Tibial nerve (tissue), 3 donors: ENCODE measurements around the gene SCYL3.

Experiments used
- CTCF ChIP-seq, 5 experiments: fragments of 200-600 bp in 3 of 5; fragments of 450-650 bp in 2 of 5; sonication (generic) in 3 of 5; IDR thresholded peaks; one replicate each; pipeline ENCODE4 v1.5.1; 2016 to 2019; ENCODE audit warnings: antibody characterized with exemption in 5 of 5, mild to moderate bottlenecking in 3 of 5, moderate library complexity in 2 of 5
- POLR2A ChIP-seq, 2 donors: fragments of 450-650 bp; IDR thresholded peaks; one replicate each; pipeline ENCODE4 v1.6.1; 2017; ENCODE audit warnings: antibody characterized with exemption in 2 of 2, mild to moderate bottlenecking in 2 of 2, moderate library complexity in 2 of 2

DNA sequence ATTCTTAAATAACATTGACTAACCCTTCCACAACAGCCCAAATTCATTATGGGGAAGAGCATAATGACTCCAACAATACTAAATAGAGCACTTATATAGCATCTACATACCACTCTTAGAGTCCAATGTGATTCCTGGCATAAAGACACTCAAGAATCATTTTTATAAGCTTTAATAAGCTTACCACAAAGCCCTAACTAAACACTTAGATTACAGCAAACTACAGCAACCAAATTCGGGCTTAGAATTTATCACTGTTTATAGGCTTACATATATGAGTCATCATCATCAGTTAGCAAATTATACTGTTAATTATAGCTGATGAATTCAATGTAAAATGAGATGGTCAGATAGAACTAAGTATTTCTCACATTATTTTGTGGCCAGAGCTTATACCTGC is 7.3 kb downstream of the SCYL3 start:
- TF ChIP-seq CTCF (IDR thresholded peaks at IDR 0.05) (no peak), POLR2A (IDR thresholded peaks at IDR 0.05) (no peak)
